ENCODE results near the gene TDRD12.
"Not testable (repeated sequence)": the region's sequence is repeated elsewhere in the genome, so short reads cannot be mapped to it uniquely, and the experiment has no call there.

The TDRD12 gene

GRCh38 chr19:32782089-32782488 is 62.5 kb downstream of the TDRD12 start:
- H3K4me1 Mint-ChIP-seq (ENCODE audit: low read depth); intact Hi-C loops (cut with micrococcal nuclease); H3K4me3 Mint-ChIP-seq; H3K36me3 Mint-ChIP-seq (ENCODE audit: low read depth); H3K27me3 Mint-ChIP-seq; H3K27ac Mint-ChIP-seq: not testable (repeated sequence)
- H3K9me3 Mint-ChIP-seq = peaks cover 13% of the 10 kb centered on the region

GRCh38 chr19:32787161-32787813 is 67.7 kb downstream of the TDRD12 start:
- H3K36me3 Mint-ChIP-seq (ENCODE audit: low read depth); H3K27ac Mint-ChIP-seq; H3K4me3 Mint-ChIP-seq; H3K27me3 Mint-ChIP-seq; H3K9me3 Mint-ChIP-seq; H3K4me1 Mint-ChIP-seq (ENCODE audit: low read depth); intact Hi-C loops (cut with micrococcal nuclease): not testable (repeated sequence)

- H3K4me1 Mint-ChIP-seq (ENCODE audit: low read depth); H3K36me3 Mint-ChIP-seq (ENCODE audit: low read depth); intact Hi-C loops (cut with micrococcal nuclease); H3K9me3 Mint-ChIP-seq; H3K27ac Mint-ChIP-seq; H3K27me3 Mint-ChIP-seq; H3K4me3 Mint-ChIP-seq: not testable (repeated sequence)
These were observed 68.3 kb downstream of the TDRD12 start for GRCh38 chr19:32787895-32788294.

GRCh38 chr19:32789429-32789828 is 69.9 kb downstream of the TDRD12 start:
- Mint-ChIP-seq H3K36me3 (ENCODE audit: low read depth) (no peaks in the 10 kb centered on the region), H3K4me1 (ENCODE audit: low read depth) (no peaks in the 10 kb centered on the region), H3K27ac (no peak overlapping the region), H3K27me3 (no peaks in the 10 kb centered on the region), H3K4me3 (no peak overlapping the region), H3K9me3 (no peaks in the 10 kb centered on the region)
- intact Hi-C loops (cut with micrococcal nuclease) = no loop called here

GRCh38 chr19:32798201-32798600 is 78.6 kb downstream of the TDRD12 start:
- Mint-ChIP-seq H3K9me3 (no peaks in the 10 kb centered on the region), H3K27me3 (peaks cover 3% of the 10 kb centered on the region), H3K4me1 (ENCODE audit: low read depth) (no peaks in the 10 kb centered on the region), H3K27ac (no peak overlapping the region), H3K36me3 (ENCODE audit: low read depth) (no peaks in the 10 kb centered on the region), H3K4me3 (no peak overlapping the region)
- intact Hi-C loops (cut with micrococcal nuclease) = no loop called here

GRCh38 chr19:32800191-32800590 is 80.6 kb downstream of the TDRD12 start:
- Mint-ChIP-seq H3K9me3 (no peaks in the 10 kb centered on the region), H3K4me3 (no peak overlapping the region), H3K4me1 (ENCODE audit: low read depth) (no peaks in the 10 kb centered on the region), H3K27me3 (peaks cover 3% of the 10 kb centered on the region), H3K27ac (no peak overlapping the region), H3K36me3 (ENCODE audit: low read depth) (no peaks in the 10 kb centered on the region)
- intact Hi-C loops (cut with micrococcal nuclease) = no loop called here

- no peaks in the 10 kb centered on the region for H3K4me1 Mint-ChIP-seq (ENCODE audit: low read depth)
- H3K4me3 Mint-ChIP-seq = no peak overlapping the region
- H3K36me3 Mint-ChIP-seq (ENCODE audit: low read depth) = no peaks in the 10 kb centered on the region
- peaks cover 3% of the 10 kb centered on the region for H3K27me3 Mint-ChIP-seq
- intact Hi-C loops (cut with micrococcal nuclease) = no loop called here
- H3K27ac Mint-ChIP-seq = no peak overlapping the region
- no peaks in the 10 kb centered on the region for H3K9me3 Mint-ChIP-seq
These were observed 81.2 kb downstream of the TDRD12 start for GRCh38 chr19:32800754-32801153.

- Mint-ChIP-seq H3K36me3 (ENCODE audit: low read depth) (no peaks in the 10 kb centered on the region), H3K27me3 (peaks cover 1% of the 10 kb centered on the region), H3K4me1 (ENCODE audit: low read depth) (no peaks in the 10 kb centered on the region), H3K27ac (no peak overlapping the region), H3K4me3 (no peak overlapping the region), H3K9me3 (no peaks in the 10 kb centered on the region)
- intact Hi-C loops (cut with micrococcal nuclease) = no loop called here
These were observed 83.3 kb downstream of the TDRD12 start for GRCh38 chr19:32802840-32803239.

GRCh38 chr19:32808236-32808635 is 88.7 kb downstream of the TDRD12 start:
- H3K27me3 Mint-ChIP-seq = peaks cover 2% of the 10 kb centered on the region
- no peak overlapping the region for H3K27ac Mint-ChIP-seq
- no peaks in the 10 kb centered on the region for H3K36me3 Mint-ChIP-seq (ENCODE audit: low read depth)
- H3K9me3 Mint-ChIP-seq = no peaks in the 10 kb centered on the region
- H3K4me1 Mint-ChIP-seq (ENCODE audit: low read depth) = no peaks in the 10 kb centered on the region
- H3K4me3 Mint-ChIP-seq = no peak overlapping the region
- intact Hi-C loops (cut with micrococcal nuclease) = no loop called here

GRCh38 chr19:32809254-32809653 is 89.7 kb downstream of the TDRD12 start:
- H3K36me3 Mint-ChIP-seq (ENCODE audit: low read depth) = no peaks in the 10 kb centered on the region
- intact Hi-C loops (cut with micrococcal nuclease) = no loop called here
- H3K27me3 Mint-ChIP-seq = peaks cover 2% of the 10 kb centered on the region
- no peak overlapping the region for H3K27ac Mint-ChIP-seq
- H3K9me3 Mint-ChIP-seq = no peaks in the 10 kb centered on the region
- no peaks in the 10 kb centered on the region for H3K4me1 Mint-ChIP-seq (ENCODE audit: low read depth)
- H3K4me3 Mint-ChIP-seq = no peak overlapping the region

GRCh38 chr19:32809754-32810153 is 90.2 kb downstream of the TDRD12 start:
- Mint-ChIP-seq H3K4me1 (ENCODE audit: low read depth) (no peaks in the 10 kb centered on the region), H3K4me3 (no peak overlapping the region)

GRCh38 chr19:32810452-32810851 is 90.9 kb downstream of the TDRD12 start:
- intact Hi-C loops (cut with micrococcal nuclease) = no loop called here
- Mint-ChIP-seq H3K36me3 (ENCODE audit: low read depth) (no peaks in the 10 kb centered on the region), H3K27me3 (peaks cover 2% of the 10 kb centered on the region), H3K27ac (no peak overlapping the region), H3K4me1 (ENCODE audit: low read depth) (no peaks in the 10 kb centered on the region), H3K9me3 (no peaks in the 10 kb centered on the region), H3K4me3 (no peak overlapping the region)

More at GRCh38 chr19:32809754-32810153, 90.2 kb downstream of the TDRD12 start:
- peaks cover 2% of the 10 kb centered on the region for H3K27me3 Mint-ChIP-seq
- H3K27ac Mint-ChIP-seq = no peak overlapping the region
- H3K36me3 Mint-ChIP-seq (ENCODE audit: low read depth) = no peaks in the 10 kb centered on the region
- H3K9me3 Mint-ChIP-seq = no peaks in the 10 kb centered on the region
- intact Hi-C loops (cut with micrococcal nuclease) = no loop called here

GRCh38 chr19:32811151-32811550 is 91.6 kb downstream of the TDRD12 start:
- no peak overlapping the region for H3K4me3 Mint-ChIP-seq
- no peaks in the 10 kb centered on the region for H3K4me1 Mint-ChIP-seq (ENCODE audit: low read depth)
- peaks cover 2% of the 10 kb centered on the region for H3K27me3 Mint-ChIP-seq
- intact Hi-C loops (cut with micrococcal nuclease) = no loop called here
- no peaks in the 10 kb centered on the region for H3K9me3 Mint-ChIP-seq
- no peaks in the 10 kb centered on the region for H3K36me3 Mint-ChIP-seq (ENCODE audit: low read depth)
- no peak overlapping the region for H3K27ac Mint-ChIP-seq

- H3K36me3 Mint-ChIP-seq (ENCODE audit: low read depth) = no peaks in the 10 kb centered on the region
- intact Hi-C loops (cut with micrococcal nuclease) = no loop called here
- no peak overlapping the region for H3K4me3 Mint-ChIP-seq
- no peaks in the 10 kb centered on the region for H3K4me1 Mint-ChIP-seq (ENCODE audit: low read depth)
- no peak overlapping the region for H3K27ac Mint-ChIP-seq
- no peaks in the 10 kb centered on the region for H3K9me3 Mint-ChIP-seq
- H3K27me3 Mint-ChIP-seq = peaks cover 5% of the 10 kb centered on the region
These were observed 92.5 kb downstream of the TDRD12 start for GRCh38 chr19:32812036-32812435.

GRCh38 chr19:32812571-32812970 is 93.0 kb downstream of the TDRD12 start:
- Mint-ChIP-seq H3K4me3 (no peak overlapping the region), H3K27me3 (peaks cover 5% of the 10 kb centered on the region), H3K9me3 (no peaks in the 10 kb centered on the region), H3K4me1 (ENCODE audit: low read depth) (no peaks in the 10 kb centered on the region), H3K27ac (no peak overlapping the region), H3K36me3 (ENCODE audit: low read depth) (no peaks in the 10 kb centered on the region)
- intact Hi-C loops (cut with micrococcal nuclease) = no loop called here
